NCI-H2171 (cell line): ENCODE measurements around the gene ARIH1.

Source experiments
- DNase-seq: peaks from one replicate; lab custom pipeline; 2025; lab: John Stamatoyannopoulos, UW

ARIH1 gene

DNA sequence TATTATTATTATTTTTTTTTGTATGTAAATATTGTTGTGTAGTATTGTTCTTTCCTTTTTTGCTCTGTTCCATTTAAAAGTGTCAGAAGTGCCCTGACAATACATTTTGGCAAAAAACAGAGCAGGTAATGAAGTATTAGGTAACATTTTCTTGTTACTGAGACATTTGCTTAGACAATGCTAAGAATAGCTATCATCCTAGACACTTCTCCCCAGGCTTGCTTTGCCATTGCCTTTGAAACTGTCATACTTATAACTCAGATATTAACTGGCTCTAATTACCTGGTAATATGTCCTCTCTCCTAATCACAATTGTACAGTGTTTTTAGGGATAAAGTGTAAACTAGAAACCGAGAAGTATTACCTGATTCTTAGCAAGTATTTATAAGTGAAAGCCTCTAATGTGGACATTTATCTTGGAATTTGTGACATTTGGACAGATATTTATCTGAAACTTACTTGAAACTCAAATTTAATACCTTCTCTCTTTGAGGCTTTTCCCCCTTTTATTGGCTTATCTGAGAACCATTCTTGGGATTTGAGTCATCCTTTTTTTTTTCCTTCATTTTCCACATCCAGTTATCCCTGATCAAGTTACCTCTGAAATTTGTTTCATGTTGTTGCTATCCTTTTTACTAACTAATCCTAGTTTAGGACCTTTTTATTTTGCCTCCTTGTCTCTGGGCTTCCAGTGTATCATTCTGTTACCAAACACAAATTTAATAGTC lies 13.1 kb downstream of the ARIH1 start:
- DNase-seq: no peak

DNA sequence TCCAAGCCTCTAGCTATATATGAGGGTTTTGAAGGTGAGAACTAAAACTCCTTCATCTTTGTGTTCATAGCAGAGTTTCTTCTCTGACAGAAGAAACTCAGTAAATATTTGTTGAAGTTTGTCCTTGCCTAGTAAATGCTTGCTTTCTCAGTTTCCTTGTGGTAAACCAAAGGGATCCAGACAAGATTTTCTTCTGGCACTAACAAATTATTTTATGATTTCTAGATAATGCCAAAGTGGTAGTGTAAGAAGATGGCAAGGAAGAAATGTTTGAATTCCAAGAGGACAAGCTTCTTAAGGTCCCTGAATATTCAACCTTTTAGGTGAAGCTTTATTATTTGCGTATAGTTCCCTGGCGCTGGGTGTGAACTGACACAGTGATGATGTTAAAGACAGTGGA lies 14.4 kb downstream of the ARIH1 start:
- no peak for DNase-seq

DNA sequence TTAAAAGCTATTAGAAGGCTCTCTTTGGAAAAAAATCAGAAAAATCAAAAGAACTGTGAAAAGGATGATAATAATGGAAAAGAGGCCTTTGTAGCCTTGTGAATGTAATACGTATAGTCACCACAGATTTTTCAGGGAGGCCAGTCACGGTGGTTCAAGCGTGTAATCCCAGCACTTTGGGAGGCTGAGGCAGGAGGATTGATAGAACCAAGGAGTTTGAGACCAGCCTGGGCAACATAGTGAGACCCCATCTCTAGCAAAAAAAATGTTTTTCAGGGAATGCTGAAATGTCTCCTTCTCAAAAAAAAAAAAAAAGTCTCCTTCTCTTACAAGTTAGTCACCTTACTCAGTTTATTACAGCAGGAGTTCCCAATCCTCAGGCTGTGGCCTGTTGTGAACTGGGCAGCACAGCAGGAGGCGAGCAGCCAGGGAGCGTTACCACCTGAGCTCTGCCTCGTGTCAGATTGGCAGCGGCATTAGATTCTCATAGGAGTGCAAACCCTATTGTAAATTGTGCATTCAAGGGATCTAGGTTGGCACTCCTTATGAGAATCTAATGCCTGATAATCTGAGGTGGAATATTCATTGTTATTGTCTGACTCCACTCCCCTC lies 15.9 kb downstream of the ARIH1 start:
- DNase-seq: no peak

DNA sequence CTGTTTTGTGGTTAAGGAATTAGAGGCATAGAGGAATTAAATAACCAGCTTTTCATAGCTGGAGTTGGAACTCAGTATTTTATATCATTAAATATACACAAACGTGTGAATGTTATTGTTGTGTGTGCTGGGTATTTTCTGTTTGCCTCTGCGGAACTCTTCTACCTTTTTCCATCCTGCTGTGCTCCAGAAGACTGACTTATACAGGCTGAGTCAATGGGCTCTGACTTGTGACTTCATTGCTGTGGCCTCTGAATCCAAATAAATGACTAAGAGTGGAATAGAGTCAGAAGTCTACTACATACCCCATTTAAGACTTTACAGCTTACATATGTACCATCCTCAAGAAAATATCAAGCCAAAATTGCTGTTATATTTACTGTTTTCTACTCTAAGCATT lies 17.6 kb downstream of the ARIH1 start:
- no peak for DNase-seq

DNA sequence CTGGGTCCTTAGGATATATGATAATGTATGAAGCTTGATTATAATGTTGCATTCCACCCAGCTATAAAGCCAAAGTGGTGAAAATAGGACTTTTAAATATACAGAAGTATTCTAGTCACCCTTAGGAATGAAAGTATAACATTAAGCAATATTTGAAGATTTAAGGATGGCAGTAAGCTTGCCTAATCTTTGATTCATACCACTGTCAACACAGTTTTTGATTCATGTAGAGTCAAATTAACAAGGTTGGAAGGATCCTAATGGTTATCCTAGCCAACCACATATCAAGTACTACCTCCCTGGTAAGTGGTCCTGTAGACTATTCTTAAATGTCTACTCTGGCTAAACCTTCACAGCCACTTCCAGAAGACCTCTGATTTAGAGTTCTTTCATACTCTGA lies 18.6 kb downstream of the ARIH1 start:
- no peak for DNase-seq

DNA sequence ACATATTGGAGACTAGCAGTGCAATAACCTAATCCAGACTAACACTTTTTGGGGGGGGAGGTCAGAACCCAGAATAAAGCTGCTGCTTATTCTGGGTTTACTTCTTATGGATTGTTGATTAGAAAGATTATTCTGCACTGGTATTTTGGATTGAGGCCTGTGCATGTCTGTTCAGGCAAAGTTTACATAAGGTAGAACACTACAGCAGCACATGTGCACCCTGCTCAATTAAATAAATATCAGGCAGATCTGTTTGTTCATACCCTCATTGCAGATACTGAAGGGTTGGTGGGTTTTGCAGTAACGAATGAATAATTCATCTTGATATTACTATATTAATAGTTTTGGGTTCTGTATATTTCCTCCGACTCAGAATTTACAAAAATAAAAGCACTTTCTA lies 19.1 kb downstream of the ARIH1 start:
- DNase-seq: no peak

DNA sequence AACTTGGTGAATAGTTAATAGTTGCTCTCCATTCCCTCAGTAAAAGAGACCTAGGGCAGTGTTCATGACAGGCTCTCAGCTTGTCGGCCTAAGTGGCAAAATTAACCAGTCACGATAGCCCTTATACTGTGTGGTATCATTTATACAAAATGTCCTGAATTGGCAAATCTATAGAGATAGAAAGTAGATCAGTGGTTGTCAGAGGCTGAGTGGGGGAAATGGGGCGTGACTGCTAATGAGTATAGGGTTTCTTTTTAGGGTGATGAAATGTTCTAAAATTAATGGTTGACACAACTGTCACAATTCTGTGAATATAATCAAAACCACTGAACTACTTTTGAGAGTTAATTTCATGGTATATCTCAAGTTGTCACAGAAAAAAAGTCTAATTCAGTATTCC lies 20.9 kb downstream of the ARIH1 start:
- no peak for DNase-seq

DNA sequence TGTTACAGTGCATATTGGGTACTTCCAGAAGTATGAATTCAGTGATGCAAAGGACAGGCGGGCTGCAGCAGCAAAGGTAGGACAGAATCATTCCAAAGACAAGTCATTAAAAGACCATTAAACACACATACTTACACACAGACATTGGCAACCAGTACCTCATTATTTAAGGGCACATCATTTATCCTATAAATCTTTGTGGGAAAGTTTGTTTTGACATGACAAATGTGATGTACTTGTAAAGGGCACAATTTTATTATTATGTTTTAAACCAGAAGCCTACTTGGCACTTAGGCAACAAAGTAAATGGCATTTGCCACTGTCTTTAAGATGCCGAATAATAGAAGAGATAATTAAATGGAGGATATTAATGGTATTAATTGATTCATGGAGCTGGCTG lies 22.7 kb downstream of the ARIH1 start:
- no peak for DNase-seq

DNA sequence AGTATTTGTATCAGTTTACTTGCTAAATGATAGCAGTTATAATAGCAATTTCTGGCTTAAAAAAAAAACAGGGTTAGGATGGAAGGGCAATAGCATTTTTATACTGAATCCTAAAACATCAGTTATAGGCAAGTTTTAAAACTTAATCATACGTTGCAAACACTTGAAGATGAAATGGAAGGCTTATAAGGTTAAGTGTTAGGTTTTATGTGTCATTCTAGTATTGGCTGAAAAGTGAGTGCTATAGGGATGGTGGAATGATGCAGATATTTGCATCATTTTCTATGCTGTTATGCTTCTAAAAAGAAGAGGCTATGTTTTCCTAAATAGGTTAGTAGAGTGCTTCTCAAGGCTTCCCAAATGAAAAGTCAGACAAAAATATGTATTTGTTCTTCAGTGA lies 23.3 kb downstream of the ARIH1 start:
- no peak for DNase-seq

DNA sequence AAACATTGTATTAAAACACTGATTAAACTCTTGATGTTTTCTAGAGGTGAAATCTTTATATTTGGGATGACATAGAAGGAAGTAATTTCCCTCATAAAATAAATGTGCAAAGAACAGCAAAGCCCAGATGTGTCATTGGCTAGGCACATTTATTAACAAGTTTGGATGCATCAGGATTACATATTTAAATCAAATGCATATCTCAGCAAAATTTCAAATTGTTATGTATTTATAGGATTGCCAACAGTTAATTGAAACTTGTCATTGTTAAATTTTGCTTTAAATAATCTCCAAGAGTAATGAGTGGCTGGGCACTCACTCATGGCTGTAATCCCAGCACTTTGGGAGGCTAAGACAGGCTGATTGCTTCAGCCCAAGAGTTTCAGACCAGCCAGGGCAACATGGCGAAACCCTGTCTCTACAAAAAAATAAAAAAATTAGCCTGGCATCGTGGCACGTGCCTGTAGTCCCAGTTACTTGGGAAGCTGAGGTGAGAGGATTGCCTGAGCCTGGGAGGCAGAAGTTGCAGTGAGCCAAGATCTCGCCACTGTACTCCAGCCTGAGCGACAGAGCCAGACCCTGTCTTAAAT lies 28.2 kb downstream of the ARIH1 start:
- no peak for DNase-seq

DNA sequence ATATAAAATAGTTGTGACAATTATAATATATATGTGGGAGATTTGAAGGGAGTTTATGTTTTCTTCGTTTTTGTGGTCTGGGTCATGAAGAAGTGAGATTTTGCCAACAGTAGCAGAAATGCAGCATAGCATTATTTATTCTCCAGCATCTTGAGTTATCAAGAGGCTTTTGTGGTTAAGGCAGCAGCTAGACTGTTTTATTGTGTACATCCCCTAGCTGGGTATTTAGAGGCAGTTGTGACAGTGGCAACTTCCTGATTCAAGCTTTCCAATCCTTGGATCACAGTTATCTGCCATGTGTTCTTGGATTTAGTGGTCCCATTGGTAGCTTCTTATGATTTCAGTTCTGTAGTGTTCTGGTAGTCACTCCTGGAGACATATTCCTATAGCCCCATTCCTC lies 29.0 kb downstream of the ARIH1 start:
- DNase-seq: no peak

DNA sequence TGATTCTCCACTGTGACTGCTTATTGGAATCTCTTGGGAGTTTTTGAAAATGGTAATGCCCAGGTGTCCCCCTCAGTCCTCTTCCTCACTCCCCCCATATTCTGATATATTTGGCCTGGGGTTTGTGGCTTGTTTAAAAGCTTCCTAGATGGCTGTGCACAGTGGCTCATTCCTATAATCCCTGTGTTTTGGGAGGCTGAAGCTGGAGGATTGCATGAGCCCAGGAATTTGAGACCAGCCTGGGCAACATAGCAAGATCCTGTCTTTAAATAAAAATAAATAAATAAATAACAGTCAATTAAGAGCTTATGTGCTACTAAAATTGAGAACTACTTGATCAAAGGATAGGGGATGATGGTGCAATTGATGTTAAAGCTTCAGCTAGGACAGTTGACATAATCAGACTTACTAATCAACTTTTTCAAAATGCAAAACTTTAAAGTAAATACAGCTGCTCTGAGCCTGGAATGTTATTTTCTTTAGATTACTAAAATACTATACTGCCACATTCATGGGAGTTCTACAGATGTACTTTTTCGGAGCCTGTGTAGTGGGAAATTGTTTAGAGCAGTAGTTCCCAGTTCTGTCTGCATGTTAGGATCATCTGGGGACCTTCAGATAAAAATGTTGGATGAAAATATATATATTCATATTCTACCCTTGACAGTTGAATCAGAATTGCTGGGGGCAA lies 33.4 kb downstream of the ARIH1 start:
- DNase-seq: no peak

DNA sequence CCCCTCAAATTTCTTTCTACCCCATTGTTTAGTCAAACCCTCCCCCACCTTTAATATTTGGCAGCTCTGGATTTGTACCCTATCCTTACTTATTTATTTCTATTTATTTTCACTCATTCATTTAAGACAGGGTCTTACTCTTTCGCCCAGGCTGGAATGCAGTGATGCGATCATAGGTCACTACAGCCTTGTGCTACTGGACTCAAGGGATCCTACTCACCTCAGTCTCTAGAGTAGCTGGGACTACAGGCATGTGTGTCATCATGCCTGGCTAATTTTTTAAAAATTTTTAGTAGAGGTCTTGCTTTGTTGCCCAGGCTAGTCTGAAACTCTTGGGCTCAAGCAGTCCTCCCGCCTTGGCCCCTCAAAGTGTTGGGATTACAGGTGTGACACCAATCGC lies 35.4 kb downstream of the ARIH1 start:
- no peak for DNase-seq

DNA sequence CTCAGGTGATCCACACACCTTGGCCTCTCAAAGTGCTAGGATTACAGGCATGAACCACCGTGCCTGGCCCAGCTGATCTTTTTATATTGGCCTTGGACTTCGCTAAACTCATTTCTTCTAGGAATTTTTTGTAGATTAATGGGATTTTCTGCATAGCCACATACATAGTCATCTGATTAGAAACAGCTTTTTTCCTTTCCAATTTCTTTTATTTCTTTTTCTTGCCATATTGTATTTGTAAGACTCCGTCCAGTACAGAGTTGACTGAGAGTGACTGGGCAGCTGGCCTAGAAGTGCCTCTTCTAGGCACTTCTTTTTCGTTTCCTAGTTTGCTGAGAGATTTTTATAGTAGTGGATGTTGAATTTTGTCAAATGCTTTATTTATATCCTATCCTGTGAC lies 37.4 kb downstream of the ARIH1 start:
- DNase-seq: no peak

DNA sequence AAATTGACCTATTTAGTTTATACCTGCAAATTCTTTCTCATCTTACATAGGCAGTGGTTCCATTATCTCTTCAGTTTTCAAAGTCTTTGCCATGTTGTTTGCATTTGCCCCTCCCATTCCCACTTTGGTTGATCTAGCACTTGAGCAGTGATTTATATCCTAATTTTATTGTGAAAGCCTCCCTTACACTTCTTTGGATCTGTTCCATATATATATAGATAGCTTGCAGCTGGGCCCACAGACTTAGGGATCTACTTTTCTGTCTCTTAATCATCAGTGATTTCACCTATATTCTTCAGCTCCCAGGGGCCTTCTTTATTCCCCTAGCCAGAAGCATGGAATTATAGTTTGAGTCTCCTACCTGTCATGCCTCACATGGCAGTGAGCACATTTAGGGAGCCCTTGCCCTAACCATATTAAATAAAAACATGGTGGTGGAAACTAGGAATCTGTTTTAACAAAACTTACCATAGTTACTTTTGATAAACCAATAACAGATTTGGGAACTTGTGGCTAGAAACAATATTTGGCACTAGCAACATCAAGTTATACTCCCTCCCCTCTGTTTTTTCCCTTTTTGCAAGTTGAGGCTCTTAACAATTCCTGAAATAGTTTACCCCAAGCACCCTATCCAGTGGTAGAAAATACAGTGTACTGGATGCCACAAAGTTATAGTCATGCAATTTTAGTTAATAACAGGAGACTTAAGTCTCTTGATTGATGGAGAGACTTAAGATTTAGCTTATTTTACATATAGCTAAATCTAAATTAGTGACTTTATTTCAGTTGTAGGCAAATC lies 41.7 kb downstream of the ARIH1 start:
- no peak for DNase-seq

DNA sequence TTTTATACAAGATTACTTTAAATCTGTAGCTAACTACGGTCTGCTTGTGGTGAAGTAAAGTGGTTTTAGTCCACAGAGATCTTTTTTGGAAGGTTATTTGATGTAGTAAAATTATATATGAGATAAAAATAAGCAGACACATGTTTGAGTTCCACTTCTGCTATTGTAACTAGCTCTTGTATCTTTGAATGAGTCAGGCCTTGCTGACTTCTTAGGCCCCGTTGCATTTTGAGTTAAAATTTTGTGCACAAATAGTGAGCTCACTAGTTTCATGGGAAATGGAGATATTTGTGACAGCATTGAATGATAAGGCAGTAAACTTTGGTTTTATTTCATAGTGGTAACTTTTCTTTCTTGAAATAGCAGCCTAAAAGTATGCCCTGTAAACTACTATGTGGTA lies 42.6 kb downstream of the ARIH1 start:
- no peak for DNase-seq

DNA sequence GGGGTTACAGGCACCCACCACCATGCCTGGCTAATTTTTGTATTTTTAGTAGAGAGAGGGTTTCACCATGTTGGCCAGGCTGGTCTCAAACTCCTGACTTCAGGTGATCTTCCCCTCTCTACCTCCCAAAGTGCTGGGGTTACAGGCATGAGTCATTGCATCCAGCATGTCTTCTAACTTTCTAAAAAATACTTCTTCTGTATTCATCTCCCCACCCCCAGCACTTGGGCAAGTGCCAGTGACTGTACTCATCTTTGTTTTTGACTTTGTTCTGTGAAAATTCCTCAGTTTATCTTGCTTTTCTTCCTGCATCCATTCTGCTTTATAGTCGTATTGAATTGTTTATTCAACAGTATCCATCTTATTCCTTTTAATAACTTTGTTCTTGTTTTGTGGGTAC lies 47.6 kb downstream of the ARIH1 start:
- no peak for DNase-seq

DNA sequence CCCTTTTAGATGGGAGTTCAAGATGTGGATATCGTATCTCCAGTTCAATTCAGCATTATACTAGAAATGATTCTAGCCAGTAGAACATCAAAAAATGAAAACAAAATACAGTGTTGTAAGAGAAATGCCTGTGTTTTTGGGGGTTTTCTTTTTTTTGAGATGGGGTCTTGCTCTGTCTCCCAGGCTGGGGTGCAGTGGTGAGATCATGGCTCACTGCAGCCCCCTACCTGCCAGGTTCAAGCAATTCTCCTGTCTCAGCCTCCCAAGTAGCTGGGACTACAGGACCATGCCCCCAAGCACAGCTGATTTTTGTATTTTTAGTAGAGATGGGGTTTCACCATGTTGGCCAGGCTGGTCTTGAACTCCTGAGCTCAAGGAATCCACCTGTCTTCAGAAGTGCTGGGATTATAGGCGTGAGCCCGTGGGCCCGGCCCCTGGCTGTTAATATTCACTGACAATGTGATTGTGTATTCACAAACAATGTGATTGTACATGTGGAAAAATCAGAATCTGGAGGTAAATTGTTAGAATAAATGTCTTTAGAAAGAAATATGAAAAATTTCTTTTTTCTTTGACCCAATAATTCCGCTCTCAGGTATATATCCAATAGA lies 59.0 kb downstream of the ARIH1 start:
- DNase-seq: no peak

DNA sequence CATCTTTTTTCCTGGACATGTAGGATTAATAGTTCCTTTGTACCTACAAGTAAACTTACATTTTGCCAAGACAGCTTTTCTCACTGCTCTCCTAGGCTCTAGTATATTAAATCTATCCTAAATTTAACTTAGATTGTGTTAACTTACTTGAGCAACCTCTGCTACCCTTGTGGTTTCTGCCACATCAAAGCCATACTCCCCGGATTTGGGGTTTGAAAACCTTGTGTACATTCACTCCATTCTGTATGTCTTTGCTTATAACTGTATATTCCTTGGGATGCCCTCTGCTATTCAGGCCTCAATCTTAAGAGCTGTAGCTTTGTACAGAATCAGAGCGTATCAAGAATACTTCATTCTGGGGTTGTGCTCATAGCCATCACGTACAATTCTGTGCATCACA lies 60.4 kb downstream of the ARIH1 start:
- DNase-seq: no peak

DNA sequence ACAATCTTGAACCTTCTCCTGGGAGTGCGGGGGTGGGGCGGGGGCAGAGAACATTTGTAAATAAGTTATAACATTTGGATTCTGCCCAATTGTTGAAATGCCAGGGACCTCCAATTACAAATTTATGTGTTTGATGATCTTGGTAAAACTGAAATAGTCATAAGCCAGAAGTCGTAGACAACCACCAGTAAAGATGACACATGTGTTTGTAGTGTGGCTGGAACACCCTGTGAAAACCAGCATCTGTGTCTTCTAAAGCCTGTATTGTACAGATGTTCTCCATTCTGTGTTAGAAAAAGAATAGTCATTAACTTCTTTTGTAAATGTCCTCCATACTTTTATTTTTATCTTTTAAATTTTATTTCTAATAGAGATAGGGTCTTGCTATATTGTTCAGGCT lies 61.8 kb downstream of the ARIH1 start:
- no peak for DNase-seq

DNA sequence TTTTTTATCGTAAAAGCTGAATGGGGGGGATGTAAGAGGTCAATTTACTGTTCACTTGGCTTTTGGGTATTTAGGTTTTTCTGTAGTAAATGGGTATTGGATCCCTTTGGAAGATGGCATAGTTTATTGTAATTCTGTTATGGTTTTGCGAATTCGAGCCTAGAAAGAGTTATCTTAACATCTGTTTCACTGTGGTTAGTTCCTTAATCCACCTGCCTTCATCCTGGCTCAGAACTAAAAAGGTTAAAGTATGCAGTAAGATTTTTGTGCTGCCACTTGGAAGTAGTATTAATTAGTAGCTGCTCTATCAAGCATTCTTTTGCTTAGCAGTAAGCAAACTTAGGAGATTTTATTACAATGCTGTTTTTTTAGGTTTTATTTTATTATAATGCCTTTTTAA lies 62.4 kb downstream of the ARIH1 start:
- no peak for DNase-seq

DNA sequence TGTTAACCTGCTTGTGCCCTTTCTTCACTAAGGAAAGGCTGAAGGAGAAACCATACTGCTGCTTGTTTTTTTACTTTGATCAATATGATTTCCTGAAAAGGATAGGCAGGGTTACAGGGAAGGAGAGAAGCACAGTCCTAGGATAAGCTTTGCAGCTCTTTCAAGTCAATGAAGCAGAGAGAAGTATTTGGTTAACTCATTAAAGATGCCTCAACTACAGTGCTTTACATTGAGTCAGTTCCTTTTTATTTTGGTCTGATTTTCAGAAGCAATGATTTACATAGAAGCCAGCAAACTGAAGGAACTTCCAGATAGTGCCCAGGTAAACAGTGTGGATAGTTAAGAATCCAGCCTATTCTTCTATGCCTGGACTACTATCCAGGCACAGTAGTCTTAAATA lies 64.8 kb downstream of the ARIH1 start:
- DNase-seq: no peak
